SU-DHL-6 (cell line): Measurements from ENCODE around the gene SLC39A1.

Experiments used
- H2AFZ ChIP-seq: fragments of 200-600 bp; sonication (generic); 2 replicates; pipeline ENCODE4 v1.6.1; 2014; ENCODE audit warnings: low read depth, mild to moderate bottlenecking, moderate library complexity, mixed read lengths, antibody characterized with exemption, low read length; ENCODE audit not compliant: severe bottlenecking
- H3F3A ChIP-seq: fragments of 200-600 bp; shearing (Covaris generic); 2 replicates; pipeline ENCODE4 v1.6.0; 2016; ENCODE audit warnings: antibody characterized with exemption, mild to moderate bottlenecking; ENCODE audit not compliant: insufficient read depth
- H3K27ac ChIP-seq: fragments of 200-600 bp; sonication (generic); 2 replicates; pipeline ENCODE4 v1.5.1; 2016; ENCODE audit warnings: low read depth, mild to moderate bottlenecking, low read length, moderate library complexity, mixed read lengths
- H3K27me3 ChIP-seq: fragments of 200-600 bp; sonication (generic), shearing (Covaris generic); 2 replicates; pipeline ENCODE4 v1.6.0; 2014; ENCODE audit warnings: mild to moderate bottlenecking, low read length
- H3K36me3 ChIP-seq: fragments of 200-600 bp; sonication (generic); 2 replicates; pipeline ENCODE4 v1.6.1; 2014; ENCODE audit warnings: mild to moderate bottlenecking, low read length, mixed read lengths
- H3K4me2 ChIP-seq: fragments of 300-600, 200-600 bp; shearing (Covaris generic), sonication (generic); 2 replicates; pipeline ENCODE4 v1.6.0; 2014; ENCODE audit warnings: low read length, low read depth, mild to moderate bottlenecking; ENCODE audit not compliant: poor library complexity, severe bottlenecking
- H3K4me3 ChIP-seq: fragments of 200-600 bp; sonication (generic); 2 replicates; pipeline ENCODE4 v1.5.1; 2014; ENCODE audit warnings: antibody characterized with exemption, low read length, mild to moderate bottlenecking, mixed read lengths; ENCODE audit not compliant: insufficient read depth, poor library complexity, severe bottlenecking
- H3K79me2 ChIP-seq: fragments of 200-600 bp; sonication (generic); 2 replicates; pipeline ENCODE4 v1.6.1; 2014; ENCODE audit warnings: mild to moderate bottlenecking, low read length, moderate library complexity; ENCODE audit not compliant: insufficient read depth
- H3K9ac ChIP-seq: fragments of 200-600 bp; sonication (generic); 2 replicates; pipeline ENCODE4 v1.7.0; 2014; ENCODE audit warnings: mild to moderate bottlenecking, low read length
- H3K9me2 ChIP-seq: fragments of 200-600 bp; sonication (generic); replicated peaks from 2 replicates; pipeline ENCODE4 v1.6.1; 2014; ENCODE audit warnings: low read length; ENCODE audit not compliant: insufficient read depth
- H3K9me3 ChIP-seq: fragments of 200-600 bp; sonication (generic); 2 replicates; pipeline ENCODE4 v1.6.1; 2014; ENCODE audit warnings: low read length, mixed read lengths; ENCODE audit not compliant: insufficient read depth
- H4K20me1 ChIP-seq: fragments of 200-600 bp; sonication (generic); 2 replicates; pipeline ENCODE4 v1.6.1; 2014; ENCODE audit warnings: low read depth, mild to moderate bottlenecking, antibody characterized with exemption, low read length, moderate library complexity, mixed read lengths
- EZH2phosphoT487 ChIP-seq: fragments of 200-600 bp; sonication (generic), shearing (Covaris generic); conservative IDR thresholded peaks from 2 replicates; pipeline ENCODE4 v1.6.1; 2018; ENCODE audit warnings: mild to moderate bottlenecking, antibody characterized with exemption, low read length, moderate library complexity, mixed read lengths
- TF ChIP-seq, protein P1 (sequence below): fragments of 200-600 bp; sonication (generic); IDR thresholded peaks from one replicate; pipeline ENCODE4 v1.5.1; 2017; ENCODE audit warnings: antibody characterized with exemption, mild to moderate bottlenecking, low read length, moderate library complexity; ENCODE audit not compliant: insufficient read depth, poor library complexity, severe bottlenecking

SLC39A1 gene

DNA sequence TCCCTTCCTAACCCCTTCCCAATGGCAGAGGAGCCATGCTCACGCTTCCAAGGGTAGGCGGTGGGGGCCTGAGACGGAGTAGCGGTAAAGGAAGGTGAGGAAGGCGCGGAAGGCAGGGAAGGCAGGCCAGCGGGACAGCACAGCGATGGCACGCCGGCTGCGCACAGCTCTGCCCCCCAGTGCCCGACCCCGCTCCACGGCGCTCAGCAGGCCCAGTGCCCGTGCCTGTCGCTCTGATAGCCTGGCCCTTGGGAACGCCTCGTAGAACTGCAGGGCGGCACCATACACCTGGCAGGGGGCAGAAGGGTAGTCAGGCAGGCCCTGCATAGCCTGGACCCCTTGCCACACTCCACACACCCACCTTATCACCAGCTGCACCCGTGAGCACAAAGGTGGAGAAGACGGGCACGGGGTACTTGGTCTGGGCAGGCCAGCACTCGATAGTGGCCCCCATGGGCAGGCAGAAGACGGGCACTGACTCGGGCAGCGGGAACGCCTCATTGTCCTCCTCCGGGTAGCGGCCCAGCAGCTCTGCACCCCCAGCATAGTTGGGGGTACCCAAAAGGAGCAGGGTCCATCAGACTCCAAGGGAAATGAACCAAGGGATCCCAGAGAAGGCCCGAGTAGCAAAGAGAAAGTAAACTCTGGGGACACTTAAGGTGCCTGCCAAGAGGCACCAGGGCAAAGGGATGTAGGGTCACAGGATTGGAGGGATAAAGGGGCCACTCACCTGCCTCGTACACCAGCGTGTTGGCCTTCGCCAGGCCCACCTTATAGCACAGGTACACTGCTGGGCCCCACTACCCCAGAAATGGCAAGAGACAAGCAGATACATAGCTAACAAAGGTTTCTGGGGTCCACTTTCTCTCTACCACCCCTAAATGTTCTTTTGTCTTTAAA lies 21.3 kb downstream of the SLC39A1 start:
- H3K4me2 ChIP-seq: no peak overlapping the region
- no peak overlapping the region for H2AFZ ChIP-seq
- H3F3A ChIP-seq: peaks cover 16% of the 10 kb centered on the region
- H3K9me2 ChIP-seq: no peaks in the 10 kb centered on the region
- H3K79me2 ChIP-seq: peaks cover 31% of the 10 kb centered on the region
- no peaks in the 10 kb centered on the region for H3K9me3 ChIP-seq
- no peak overlapping the region for H3K9ac ChIP-seq
- no peak for TF ChIP-seq EZH2phosphoT487
- TF ChIP-seq, protein P1, sequence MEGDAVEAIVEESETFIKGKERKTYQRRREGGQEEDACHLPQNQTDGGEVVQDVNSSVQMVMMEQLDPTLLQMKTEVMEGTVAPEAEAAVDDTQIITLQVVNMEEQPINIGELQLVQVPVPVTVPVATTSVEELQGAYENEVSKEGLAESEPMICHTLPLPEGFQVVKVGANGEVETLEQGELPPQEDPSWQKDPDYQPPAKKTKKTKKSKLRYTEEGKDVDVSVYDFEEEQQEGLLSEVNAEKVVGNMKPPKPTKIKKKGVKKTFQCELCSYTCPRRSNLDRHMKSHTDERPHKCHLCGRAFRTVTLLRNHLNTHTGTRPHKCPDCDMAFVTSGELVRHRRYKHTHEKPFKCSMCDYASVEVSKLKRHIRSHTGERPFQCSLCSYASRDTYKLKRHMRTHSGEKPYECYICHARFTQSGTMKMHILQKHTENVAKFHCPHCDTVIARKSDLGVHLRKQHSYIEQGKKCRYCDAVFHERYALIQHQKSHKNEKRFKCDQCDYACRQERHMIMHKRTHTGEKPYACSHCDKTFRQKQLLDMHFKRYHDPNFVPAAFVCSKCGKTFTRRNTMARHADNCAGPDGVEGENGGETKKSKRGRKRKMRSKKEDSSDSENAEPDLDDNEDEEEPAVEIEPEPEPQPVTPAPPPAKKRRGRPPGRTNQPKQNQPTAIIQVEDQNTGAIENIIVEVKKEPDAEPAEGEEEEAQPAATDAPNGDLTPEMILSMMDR: no peak
- no peak overlapping the region for H3K4me3 ChIP-seq
- no peaks in the 10 kb centered on the region for H4K20me1 ChIP-seq
- no peak overlapping the region for H3K27ac ChIP-seq
- no peaks in the 10 kb centered on the region for H3K36me3 ChIP-seq
- no peaks in the 10 kb centered on the region for H3K27me3 ChIP-seq

DNA sequence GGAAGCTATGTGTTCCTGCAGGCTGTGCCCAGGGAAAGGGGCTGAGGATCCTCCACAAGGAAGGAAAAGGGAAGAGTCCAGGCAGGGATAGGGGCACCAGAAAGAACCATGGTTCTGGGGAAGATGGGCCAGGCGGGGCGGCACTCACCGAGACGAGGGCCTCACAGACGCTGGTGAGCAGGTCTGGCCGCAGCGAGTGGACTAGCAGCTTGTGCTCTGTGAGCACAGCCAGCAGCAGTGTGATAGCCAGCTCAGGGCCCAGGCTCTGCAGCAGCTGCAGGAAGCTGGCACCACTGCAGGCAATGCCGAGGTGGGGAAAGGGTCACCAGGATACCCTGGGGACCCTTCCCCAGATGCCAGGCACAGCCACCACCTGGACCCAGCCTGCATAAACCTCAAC lies 22.6 kb downstream of the SLC39A1 start:
- H3F3A ChIP-seq: peaks cover 12% of the 10 kb centered on the region
- H3K27me3 ChIP-seq: no peaks in the 10 kb centered on the region
- no peaks in the 10 kb centered on the region for H3K9me3 ChIP-seq
- H4K20me1 ChIP-seq: no peaks in the 10 kb centered on the region
- no peak overlapping the region for H2AFZ ChIP-seq
- H3K4me2 ChIP-seq: no peak overlapping the region
- no peaks in the 10 kb centered on the region for H3K9me2 ChIP-seq
- H3K79me2 ChIP-seq: peaks cover 31% of the 10 kb centered on the region
- H3K27ac ChIP-seq: no peak overlapping the region
- no peak overlapping the region for H3K9ac ChIP-seq
- no peak overlapping the region for H3K4me3 ChIP-seq
- H3K36me3 ChIP-seq: no peaks in the 10 kb centered on the region
- TF ChIP-seq EZH2phosphoT487: no peak
- TF ChIP-seq, protein P1: no peak

DNA sequence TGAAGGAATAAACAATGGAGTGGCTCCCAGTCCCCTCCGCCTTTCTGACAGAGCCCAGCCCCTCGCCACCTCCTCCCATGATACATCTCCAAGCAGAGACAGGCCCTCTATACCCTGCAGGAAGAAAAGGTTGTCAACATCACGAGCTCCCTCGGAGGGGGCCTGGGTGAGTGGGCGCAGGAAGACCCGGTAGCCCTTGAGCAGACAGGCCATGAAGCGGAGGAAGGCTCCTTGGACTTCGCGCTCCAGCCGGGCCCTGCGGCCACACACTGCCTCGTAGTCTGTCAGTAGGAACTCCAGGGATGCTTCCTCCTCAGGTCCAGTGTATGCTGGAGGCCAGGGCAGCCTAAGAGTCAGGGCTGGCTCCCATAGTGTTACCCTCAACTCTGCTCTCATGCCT lies 23.9 kb downstream of the SLC39A1 start:
- Histone ChIP-seq H3K4me2 (no peak overlapping the region), H3K9me2 (no peaks in the 10 kb centered on the region), H3K79me2 (peaks cover 19% of the 10 kb centered on the region), H4K20me1 (no peaks in the 10 kb centered on the region), H3K27me3 (no peaks in the 10 kb centered on the region), H3F3A (peaks cover 2% of the 10 kb centered on the region; the same call in 1 of the 2 replicates), H3K27ac (no peak overlapping the region), H3K36me3 (no peaks in the 10 kb centered on the region), H3K4me3 (no peak overlapping the region), H3K9me3 (no peaks in the 10 kb centered on the region), H2AFZ (no peak overlapping the region), H3K9ac (no peak overlapping the region)
- TF ChIP-seq, protein P1: no peak
- TF ChIP-seq EZH2phosphoT487: no peak
